Stimulated activated memory B cell treated with anti-CD40 and anti-IgM and Interleukin-4, amounts not matched to agents 10 μg/mL and 1 μg/mL and 100 μg/mL, for 72 hours (primary cell): ENCODE measurements around the gene BTAF1.
A peak's percentile ranks its signal among the peaks of the same experiment; 100 is the strongest.

ENCODE experiments used
- ATAC-seq: fragments of 150-1000 bp; cut with Tn5 transposase; 2 replicates; pipeline ENCODE4 v1.10.0; 2021
- H3K27ac Mint-ChIP-seq: one replicate; pipeline ENCODE4 v1.8.0; 2022; ENCODE audit warnings: mild to moderate bottlenecking, mixed read lengths
- H3K27me3 Mint-ChIP-seq: one replicate; pipeline ENCODE4 v1.8.0; 2022; ENCODE audit warnings: mixed read lengths
- H3K36me3 Mint-ChIP-seq: one replicate; pipeline ENCODE4 v1.8.0; 2022; ENCODE audit warnings: mixed read lengths
- H3K4me1 Mint-ChIP-seq: one replicate; pipeline ENCODE4 v1.8.0; 2022; ENCODE audit warnings: mixed read lengths
- H3K4me3 Mint-ChIP-seq: one replicate; pipeline ENCODE4 v1.8.0; 2022; ENCODE audit warnings: mild to moderate bottlenecking, moderate library complexity, mixed read lengths
- H3K9me3 Mint-ChIP-seq: one replicate; pipeline ENCODE4 v1.8.0; 2022; ENCODE audit warnings: mixed read lengths

BTAF1 gene

DNA sequence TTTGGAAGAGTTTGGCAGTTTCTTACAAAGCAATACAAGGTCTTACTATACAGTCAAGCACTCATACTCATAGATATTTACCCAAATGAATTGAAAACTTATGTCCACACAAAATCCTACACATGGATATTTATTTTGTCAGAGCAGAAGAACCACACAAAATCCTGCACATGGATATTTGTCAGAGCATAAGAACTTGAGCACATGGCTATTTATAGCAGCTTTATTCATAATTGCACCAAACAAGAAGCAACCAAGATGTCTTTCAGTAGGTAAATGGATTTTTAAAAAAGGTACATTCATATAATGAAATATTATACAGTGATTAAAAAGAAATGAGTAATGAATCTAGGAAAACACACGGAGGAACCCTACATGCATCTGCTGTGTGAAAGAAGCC lies 115.4 kb downstream of the BTAF1 start:
- H3K9me3 Mint-ChIP-seq, result peaks cover under 1% of the 10 kb centered on the region
- H3K36me3 Mint-ChIP-seq, result peaks cover 21% of the 10 kb centered on the region
- H3K4me1 Mint-ChIP-seq, result peaks cover 6% of the 10 kb centered on the region
- H3K27ac Mint-ChIP-seq, result no peak overlapping the region
- no peaks in the 10 kb centered on the region for H3K27me3 Mint-ChIP-seq
- ATAC-seq, result no peak
- no peak overlapping the region for H3K4me3 Mint-ChIP-seq

DNA sequence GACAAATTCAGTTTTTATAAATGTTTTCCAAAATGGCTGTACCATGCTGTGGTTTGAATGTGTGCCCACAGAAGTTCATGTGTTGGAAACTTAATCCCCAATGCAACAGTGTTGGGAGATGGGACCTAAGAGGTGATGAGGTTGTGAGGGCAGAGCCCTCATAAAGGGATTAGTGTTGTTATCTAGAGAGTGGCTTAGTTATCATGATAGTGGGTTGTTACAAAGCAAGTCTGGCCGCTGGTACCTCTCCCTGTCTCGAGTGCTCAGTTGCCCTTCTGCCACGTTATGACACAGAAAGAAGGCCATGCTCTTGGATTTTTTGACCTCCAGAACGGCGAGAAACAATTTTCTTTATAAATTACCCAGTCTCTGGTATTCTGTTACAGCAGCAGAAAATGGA lies 119.0 kb downstream of the BTAF1 start:
- Mint-ChIP-seq H3K4me3 (no peak overlapping the region), H3K27ac (no peak overlapping the region), H3K4me1 (peaks cover 9% of the 10 kb centered on the region), H3K9me3 (no peaks in the 10 kb centered on the region), H3K27me3 (no peaks in the 10 kb centered on the region), H3K36me3 (no peaks in the 10 kb centered on the region)
- ATAC-seq, result no peak

DNA sequence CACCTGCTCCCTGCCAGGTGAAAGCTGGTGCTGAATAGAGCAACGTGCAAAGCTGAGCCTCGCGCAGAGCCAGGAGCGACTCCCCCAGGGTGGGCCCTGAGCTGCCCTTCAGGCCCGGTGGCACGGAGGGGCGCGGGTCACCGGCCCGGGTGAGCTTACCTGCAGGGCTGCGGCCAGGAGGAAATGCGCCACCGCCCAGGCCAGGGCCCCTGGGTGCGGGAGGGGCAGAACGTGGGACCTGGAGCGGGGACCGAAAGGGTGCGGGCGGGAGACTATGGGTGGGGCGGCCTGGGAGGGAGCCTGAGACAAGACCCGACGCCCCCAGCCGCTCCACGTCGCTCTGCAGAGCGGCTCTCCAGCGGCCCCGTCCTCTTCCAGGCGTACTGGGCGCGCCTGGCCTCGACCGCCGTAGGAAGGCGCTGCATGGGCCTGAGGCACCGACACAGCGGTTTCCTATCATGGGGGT lies 122.1 kb downstream of the BTAF1 start:
- Mint-ChIP-seq H3K27ac (no peak overlapping the region), H3K27me3 (no peaks in the 10 kb centered on the region), H3K36me3 (no peaks in the 10 kb centered on the region), H3K9me3 (no peaks in the 10 kb centered on the region), H3K4me1 (peaks cover 15% of the 10 kb centered on the region), H3K4me3 (no peak overlapping the region)
- peak; percentile 39 for ATAC-seq

DNA sequence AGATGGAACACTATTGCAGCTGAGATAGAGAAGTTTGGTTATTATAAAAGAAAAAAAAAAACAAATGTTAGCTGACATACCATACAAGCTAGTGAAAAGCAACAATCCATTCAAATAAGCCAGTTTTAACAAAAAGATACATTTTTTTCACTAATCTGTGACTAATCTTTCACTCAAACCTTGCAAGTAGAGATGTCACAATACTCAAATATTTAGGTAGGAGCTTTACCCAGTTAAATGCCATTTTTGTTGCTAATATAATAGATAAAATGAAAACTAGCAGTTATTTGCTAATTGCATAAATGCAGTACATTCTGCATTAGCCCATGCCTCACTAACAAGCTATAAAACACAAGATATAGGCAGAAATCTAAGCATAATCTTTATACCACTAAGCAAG lies 123.6 kb downstream of the BTAF1 start:
- no peaks in the 10 kb centered on the region for H3K9me3 Mint-ChIP-seq
- no peak overlapping the region for H3K4me3 Mint-ChIP-seq
- H3K4me1 Mint-ChIP-seq, result peaks cover 15% of the 10 kb centered on the region
- no peak for ATAC-seq
- H3K27me3 Mint-ChIP-seq, result no peaks in the 10 kb centered on the region
- peaks cover 3% of the 10 kb centered on the region for H3K36me3 Mint-ChIP-seq
- H3K27ac Mint-ChIP-seq, result peak overlapping the region; percentile 80

DNA sequence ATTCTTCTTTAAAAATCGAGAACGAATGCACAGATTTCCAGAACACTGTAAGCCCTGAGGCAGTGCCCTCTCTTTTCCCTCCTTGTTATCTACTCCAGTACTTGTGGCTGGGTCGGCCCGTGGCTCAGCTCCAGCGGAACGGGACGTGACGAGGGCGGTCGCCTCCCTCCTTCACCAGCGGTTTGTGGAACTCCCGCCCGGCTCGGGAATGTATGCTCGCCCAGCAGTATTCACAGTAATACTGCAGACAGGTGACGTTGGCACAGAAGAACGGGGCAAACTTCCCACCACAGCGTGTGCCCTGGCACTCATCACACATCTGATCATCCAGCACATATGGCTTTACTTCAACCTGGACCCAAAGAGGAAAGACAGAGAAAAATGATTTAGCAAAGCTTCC lies 128.5 kb downstream of the BTAF1 start:
- Mint-ChIP-seq H3K4me3 (no peak overlapping the region), H3K9me3 (no peaks in the 10 kb centered on the region), H3K27me3 (no peaks in the 10 kb centered on the region), H3K27ac (no peak overlapping the region), H3K36me3 (peaks cover 27% of the 10 kb centered on the region), H3K4me1 (peaks cover 15% of the 10 kb centered on the region)
- no peak for ATAC-seq

DNA sequence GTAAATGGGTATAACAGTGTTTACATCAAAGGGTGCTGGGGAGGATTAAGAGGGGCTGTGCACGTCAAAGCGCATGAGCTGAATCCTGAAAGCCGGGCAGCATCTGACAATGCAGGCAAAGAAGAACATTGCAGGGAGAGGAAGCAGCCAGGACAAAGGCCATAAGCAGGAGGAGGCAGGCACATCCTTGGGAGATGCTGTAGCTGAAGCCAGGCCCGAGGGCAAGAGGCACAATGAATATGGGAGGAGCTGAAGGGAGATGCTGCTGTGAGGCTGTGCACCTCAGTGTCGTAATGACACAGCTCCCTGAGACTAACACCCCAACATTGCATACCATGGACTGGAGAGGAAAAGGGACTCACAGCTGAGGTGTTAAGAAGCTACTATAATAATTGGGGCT lies 129.2 kb downstream of the BTAF1 start:
- Mint-ChIP-seq H3K36me3 (peaks cover 27% of the 10 kb centered on the region), H3K4me3 (no peak overlapping the region), H3K27ac (no peak overlapping the region), H3K9me3 (no peaks in the 10 kb centered on the region), H3K27me3 (no peaks in the 10 kb centered on the region), H3K4me1 (peaks cover 10% of the 10 kb centered on the region)
- ATAC-seq, result no peak

DNA sequence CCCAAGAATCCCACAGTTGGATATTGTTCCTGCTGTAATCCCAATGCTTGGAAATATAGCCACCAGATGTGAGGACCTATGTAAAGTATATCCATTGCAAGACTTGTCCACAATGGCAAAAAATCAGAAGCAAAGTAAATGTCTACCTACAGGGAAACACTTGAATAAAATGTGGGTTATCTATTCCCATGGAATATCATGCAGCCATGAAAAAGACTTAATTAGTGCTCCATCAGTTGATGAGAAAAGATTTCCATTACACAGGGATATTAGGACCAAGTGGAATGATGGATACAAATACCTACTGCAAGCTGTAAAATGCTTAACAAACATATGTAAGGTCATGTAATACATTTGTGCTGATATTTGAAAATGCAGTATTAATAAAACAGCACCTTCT lies 131.2 kb downstream of the BTAF1 start:
- H3K4me1 Mint-ChIP-seq, result no peaks in the 10 kb centered on the region
- no peak overlapping the region for H3K4me3 Mint-ChIP-seq
- no peaks in the 10 kb centered on the region for H3K27me3 Mint-ChIP-seq
- no peak for ATAC-seq
- H3K27ac Mint-ChIP-seq, result no peak overlapping the region
- no peaks in the 10 kb centered on the region for H3K9me3 Mint-ChIP-seq
- peaks cover 34% of the 10 kb centered on the region for H3K36me3 Mint-ChIP-seq

DNA sequence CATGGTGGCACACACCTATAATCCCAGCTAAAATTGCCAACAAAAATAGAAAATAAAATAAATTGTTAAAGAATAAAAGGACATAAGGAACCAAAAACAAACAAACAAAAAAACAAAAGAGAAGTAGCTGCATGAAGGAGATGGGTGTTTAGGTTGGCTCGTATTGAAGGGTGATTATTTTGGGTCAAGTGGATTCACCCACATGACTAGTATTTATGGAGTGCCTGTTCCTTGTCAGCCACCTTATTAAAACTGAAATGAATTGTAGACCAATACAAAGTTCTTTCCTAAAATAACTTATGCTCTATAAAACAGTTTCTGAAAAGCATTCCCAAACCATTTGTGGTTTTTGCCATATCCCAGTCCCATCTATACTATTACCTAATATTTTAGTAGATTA lies 138.7 kb downstream of the BTAF1 start:
- Mint-ChIP-seq H3K9me3 (no peaks in the 10 kb centered on the region), H3K27me3 (no peaks in the 10 kb centered on the region), H3K27ac (no peak overlapping the region), H3K4me1 (no peaks in the 10 kb centered on the region), H3K36me3 (peaks cover 15% of the 10 kb centered on the region), H3K4me3 (no peak overlapping the region)
- ATAC-seq, result no peak

DNA sequence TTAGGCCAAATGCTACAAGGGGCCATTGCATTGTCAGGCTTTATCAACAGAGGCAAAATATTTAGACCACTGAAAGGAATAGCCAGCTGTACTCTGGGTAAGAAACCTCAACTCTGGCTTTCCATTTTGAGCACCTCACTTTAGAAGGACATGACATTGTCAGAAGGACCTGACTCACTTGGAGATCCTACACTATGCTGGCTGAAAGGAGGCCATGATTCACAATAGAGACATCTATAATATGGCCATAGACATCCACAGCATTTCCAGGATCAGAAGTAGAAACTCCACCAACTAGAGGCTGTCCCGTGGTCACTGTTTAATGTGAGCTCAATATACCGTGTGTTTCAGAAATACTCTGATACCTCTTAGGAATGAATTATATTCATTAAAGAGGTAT lies 140.9 kb downstream of the BTAF1 start:
- Mint-ChIP-seq H3K4me3 (no peak overlapping the region), H3K4me1 (no peaks in the 10 kb centered on the region), H3K27ac (no peak overlapping the region), H3K36me3 (peaks cover 16% of the 10 kb centered on the region), H3K9me3 (no peaks in the 10 kb centered on the region), H3K27me3 (no peaks in the 10 kb centered on the region)
- no peak for ATAC-seq

DNA sequence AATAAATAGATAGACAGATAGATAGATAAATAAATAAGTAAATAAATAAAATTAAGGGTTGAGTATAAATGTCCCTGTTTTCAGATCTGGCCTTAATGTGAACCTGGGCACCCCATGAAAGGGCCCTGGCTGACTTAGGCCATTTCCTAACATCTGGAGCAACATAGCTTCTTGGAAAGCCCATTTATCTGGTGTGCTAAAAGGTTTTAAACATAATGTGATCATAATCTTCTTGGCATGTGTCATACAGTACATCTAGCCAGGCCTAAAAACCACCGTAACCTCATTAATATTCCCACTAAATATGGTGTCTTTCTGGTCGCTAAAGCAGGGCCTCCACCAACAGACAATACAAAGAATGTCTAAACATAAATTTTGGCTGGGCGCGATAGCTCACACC lies 142.8 kb downstream of the BTAF1 start:
- Mint-ChIP-seq H3K4me3 (no peak overlapping the region), H3K27me3 (no peaks in the 10 kb centered on the region), H3K27ac (no peak overlapping the region), H3K4me1 (no peaks in the 10 kb centered on the region), H3K36me3 (peaks cover 5% of the 10 kb centered on the region), H3K9me3 (no peaks in the 10 kb centered on the region)
- no peak for ATAC-seq

DNA sequence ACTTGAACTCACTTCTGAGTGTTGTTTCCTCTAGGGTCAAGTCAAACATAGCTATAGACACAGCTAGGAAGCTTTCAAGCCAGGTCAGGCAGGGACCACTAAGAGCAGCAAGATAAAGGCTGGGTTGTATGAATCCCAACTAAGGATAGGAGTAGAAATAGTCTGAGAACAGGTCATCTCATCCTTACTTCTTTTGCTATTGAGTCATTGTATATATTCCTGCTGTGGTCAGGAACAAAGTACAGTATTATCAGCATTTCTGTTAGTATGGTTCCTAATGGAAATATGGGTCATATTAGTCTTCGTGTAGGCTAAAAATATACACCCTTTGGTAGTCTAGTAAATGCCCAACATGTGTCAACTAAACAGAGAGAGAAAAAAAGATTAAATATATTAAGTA lies 145.3 kb downstream of the BTAF1 start:
- ATAC-seq, result no peak
- no peaks in the 10 kb centered on the region for H3K9me3 Mint-ChIP-seq
- H3K27me3 Mint-ChIP-seq, result no peaks in the 10 kb centered on the region
- H3K4me1 Mint-ChIP-seq, result no peaks in the 10 kb centered on the region
- H3K27ac Mint-ChIP-seq, result no peak overlapping the region
- no peak overlapping the region for H3K4me3 Mint-ChIP-seq
- peaks cover 5% of the 10 kb centered on the region for H3K36me3 Mint-ChIP-seq

DNA sequence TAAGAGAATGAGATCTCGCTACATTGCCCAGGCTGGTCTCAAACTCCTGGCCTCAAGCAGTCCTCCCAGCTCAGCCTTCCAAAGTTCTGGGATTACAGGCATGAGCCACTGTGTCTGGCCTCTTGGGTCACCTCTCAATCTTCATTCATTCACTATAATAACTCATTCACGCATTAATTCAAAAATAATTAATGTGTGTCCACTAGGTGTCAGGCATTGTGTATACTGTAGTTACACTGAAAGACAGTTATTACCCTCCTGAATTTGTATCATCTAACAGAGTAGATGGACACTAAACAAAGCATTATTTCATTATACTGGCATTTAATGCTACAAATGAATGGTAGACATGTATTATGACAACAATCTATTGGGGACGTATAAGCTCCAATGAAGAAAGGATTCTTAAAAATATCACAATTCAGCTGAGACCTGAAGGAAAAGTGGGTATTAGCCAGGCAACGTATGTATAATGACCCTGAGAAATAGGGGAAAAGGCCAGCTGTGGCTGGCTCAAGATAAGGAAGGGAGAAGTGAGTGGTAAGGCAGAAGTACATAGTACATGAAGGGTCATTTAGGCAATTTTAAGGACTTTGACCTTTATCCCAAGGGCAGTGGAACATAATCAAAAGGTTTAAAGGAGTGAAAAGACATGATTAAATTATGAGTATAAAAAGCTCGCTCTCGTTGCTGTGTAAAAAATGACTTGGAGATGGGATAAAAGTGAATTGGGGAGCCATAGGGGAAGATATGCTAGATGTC lies 150.7 kb downstream of the BTAF1 start:
- ATAC-seq, result no peak
- H3K4me1 Mint-ChIP-seq, result no peaks in the 10 kb centered on the region
- H3K4me3 Mint-ChIP-seq, result no peak overlapping the region
- H3K27ac Mint-ChIP-seq, result no peak overlapping the region
- peaks cover 36% of the 10 kb centered on the region for H3K36me3 Mint-ChIP-seq
- H3K27me3 Mint-ChIP-seq, result no peaks in the 10 kb centered on the region
- H3K9me3 Mint-ChIP-seq, result no peaks in the 10 kb centered on the region

DNA sequence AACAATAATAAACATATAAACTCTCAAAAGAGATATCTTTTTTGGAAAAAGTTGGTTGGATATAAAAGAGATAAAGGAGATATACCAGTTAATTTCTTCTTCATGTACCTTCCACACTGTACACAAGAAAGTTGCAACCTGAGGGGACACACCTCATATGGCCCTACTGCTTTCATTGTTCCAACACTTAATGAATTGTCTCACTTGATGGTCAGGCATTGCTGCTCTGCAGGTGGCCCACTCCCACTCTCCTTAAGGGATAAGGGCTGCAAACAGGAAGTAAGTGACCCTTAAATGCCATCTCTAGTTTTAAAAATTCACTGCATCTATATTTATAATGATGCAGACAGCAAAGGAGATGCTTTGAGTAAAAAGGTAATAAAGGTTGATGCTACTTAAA lies 152.3 kb downstream of the BTAF1 start:
- ATAC-seq, result no peak
- H3K4me3 Mint-ChIP-seq, result no peak overlapping the region
- H3K27me3 Mint-ChIP-seq, result no peaks in the 10 kb centered on the region
- H3K4me1 Mint-ChIP-seq, result no peaks in the 10 kb centered on the region
- no peak overlapping the region for H3K27ac Mint-ChIP-seq
- peaks cover 45% of the 10 kb centered on the region for H3K36me3 Mint-ChIP-seq
- H3K9me3 Mint-ChIP-seq, result no peaks in the 10 kb centered on the region

DNA sequence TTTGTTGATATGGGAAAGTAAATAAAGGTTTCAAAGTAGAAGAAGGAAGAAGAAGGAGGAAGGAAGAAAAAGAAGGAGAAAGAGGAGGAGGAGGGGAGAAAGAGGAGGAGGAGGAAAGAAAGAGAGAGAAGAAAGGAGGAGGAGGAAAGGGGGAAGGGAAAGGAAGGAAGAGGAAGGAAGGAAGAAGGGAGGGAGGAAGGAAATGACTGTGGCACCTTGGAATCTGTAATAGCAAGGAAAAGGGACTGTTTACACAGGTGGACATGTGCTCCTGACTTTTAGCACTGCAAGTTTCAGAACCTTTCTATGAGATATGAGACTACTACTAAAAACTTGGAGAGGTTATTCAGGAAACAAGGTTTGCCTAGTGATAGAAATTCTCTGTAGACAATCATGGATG lies 153.2 kb downstream of the BTAF1 start:
- Mint-ChIP-seq H3K4me1 (no peaks in the 10 kb centered on the region), H3K27me3 (no peaks in the 10 kb centered on the region), H3K36me3 (peaks cover 52% of the 10 kb centered on the region), H3K27ac (no peak overlapping the region), H3K4me3 (no peak overlapping the region), H3K9me3 (no peaks in the 10 kb centered on the region)
- ATAC-seq, result no peak

DNA sequence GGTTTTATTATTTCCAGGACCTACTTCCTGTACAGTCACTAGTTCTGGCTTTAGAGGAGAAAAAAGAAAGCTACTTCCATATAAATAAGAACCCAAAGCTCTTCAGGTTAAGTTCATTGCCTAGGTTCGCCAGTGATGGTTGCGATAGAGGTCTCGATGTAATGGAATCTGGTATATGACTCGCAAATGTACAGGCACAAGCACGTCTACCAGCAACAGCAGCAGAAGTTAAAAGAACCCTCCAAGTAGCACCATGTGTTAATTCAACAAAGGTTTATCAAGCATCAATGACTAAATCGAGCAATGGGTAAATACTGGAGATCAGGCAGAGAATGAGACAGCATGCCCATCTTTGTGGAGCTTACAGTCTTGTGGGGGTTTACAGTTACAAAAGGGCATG lies 155.4 kb downstream of the BTAF1 start:
- no peak overlapping the region for H3K4me3 Mint-ChIP-seq
- H3K36me3 Mint-ChIP-seq, result peaks cover 52% of the 10 kb centered on the region
- no peaks in the 10 kb centered on the region for H3K9me3 Mint-ChIP-seq
- no peak for ATAC-seq
- H3K27ac Mint-ChIP-seq, result no peak overlapping the region
- no peaks in the 10 kb centered on the region for H3K4me1 Mint-ChIP-seq
- no peaks in the 10 kb centered on the region for H3K27me3 Mint-ChIP-seq
